HL-60 (cell line): ENCODE measurements around the gene P3H3.

Source experiments
- DNase-seq, 2 experiments: peaks; one replicate each; pipeline ENCODE4 v3.0.0-alpha.2; 2010 to 2020; ENCODE audit warnings: low read depth in 1 of 2, low spot score in 1 of 2
- H3K27ac ChIP-seq: fragments of 250-450 bp; sonication (Bioruptor Pico); replicated peaks from 2 replicates; pipeline ENCODE4 v1.5.1; 2020; ENCODE audit warnings: mild to moderate bottlenecking, moderate library complexity
- H3K27me3 ChIP-seq: fragments of 250-450 bp; sonication (Bioruptor Pico); 2 replicates; pipeline ENCODE4 v1.5.1; 2021; ENCODE audit warnings: mild to moderate bottlenecking, moderate library complexity; ENCODE audit not compliant: insufficient read depth, poor library complexity, severe bottlenecking
- H3K4me3 ChIP-seq: replicated peaks from 2 replicates; pipeline ENCODE4 v1.5.1; 2011; ENCODE audit warnings: mild to moderate bottlenecking, control low read depth, low read length; ENCODE audit not compliant: insufficient read depth
- CTCF ChIP-seq: IDR thresholded peaks from one replicate; pipeline ENCODE4 v1.5.1; 2011; ENCODE audit warnings: low read length, control low read depth, inconsistent platforms; ENCODE audit not compliant: insufficient read depth
- GABPA ChIP-seq: IDR thresholded peaks from 2 replicates; pipeline ENCODE4 v1.6.1; 2012; ENCODE audit warnings: low read depth
- POLR2AphosphoS5 ChIP-seq: IDR thresholded peaks from 2 replicates; pipeline ENCODE4 v1.6.1; 2012; ENCODE audit warnings: low read depth
- REST ChIP-seq: IDR thresholded peaks from 2 replicates; pipeline ENCODE4 v1.6.1; 2012; ENCODE audit warnings: low read depth; ENCODE audit not compliant: insufficient replicate concordance
- SPI1 ChIP-seq: IDR thresholded peaks from 2 replicates; pipeline ENCODE4 v1.6.1; 2012; ENCODE audit warnings: low read depth, mild to moderate bottlenecking, borderline replicate concordance

The P3H3 gene

DNA sequence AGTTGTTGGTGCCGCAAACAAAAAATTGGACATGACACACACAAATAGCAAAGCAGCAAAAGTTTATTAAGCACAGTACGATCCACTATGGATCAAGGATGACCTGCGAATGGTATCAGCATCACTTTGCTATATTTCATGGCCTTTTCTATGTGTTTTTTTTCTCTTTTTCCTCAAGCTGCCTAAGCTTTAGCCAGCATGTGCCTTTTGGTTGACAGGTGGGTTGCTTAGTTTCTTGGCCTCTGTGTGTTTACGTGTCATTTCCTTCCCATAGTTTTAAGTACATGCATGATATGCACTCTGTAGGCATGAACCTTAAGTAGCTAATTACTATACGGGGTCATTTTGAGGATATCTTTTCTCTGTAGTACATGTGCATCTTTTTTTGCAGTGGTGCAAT is 29.1 kb upstream of the P3H3 start:
- TF ChIP-seq POLR2AphosphoS5 (no peak), GABPA (no peak), REST (no peak), SPI1 (no peak), CTCF (no peak)
- Histone ChIP-seq H3K27ac (no peak overlapping the region), H3K27me3 (no peaks in the 10 kb centered on the region), H3K4me3 (no peak overlapping the region)
- no peak for DNase-seq

DNA sequence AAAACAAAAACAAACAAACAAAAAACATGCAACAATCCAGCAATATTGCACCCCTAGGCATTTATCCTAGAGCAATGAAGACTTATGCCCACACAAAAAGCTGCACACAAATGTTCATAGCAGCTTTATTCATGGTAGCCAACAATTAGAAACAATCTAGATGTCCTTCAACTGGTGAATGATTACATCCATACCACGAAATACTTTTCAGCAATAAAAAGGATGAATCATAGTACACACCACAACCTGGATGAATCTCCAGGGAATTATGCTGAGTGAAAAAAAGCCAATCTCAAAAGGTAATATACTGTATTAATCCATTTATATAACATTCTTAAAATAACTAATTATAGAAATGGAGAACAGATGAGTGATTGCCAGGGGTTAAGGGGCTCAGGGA is 21.0 kb upstream of the P3H3 start:
- no peak for TF ChIP-seq GABPA
- TF ChIP-seq REST, result no peak
- TF ChIP-seq SPI1, result no peak
- TF ChIP-seq POLR2AphosphoS5, result no peak
- TF ChIP-seq CTCF, result no peak

DNA sequence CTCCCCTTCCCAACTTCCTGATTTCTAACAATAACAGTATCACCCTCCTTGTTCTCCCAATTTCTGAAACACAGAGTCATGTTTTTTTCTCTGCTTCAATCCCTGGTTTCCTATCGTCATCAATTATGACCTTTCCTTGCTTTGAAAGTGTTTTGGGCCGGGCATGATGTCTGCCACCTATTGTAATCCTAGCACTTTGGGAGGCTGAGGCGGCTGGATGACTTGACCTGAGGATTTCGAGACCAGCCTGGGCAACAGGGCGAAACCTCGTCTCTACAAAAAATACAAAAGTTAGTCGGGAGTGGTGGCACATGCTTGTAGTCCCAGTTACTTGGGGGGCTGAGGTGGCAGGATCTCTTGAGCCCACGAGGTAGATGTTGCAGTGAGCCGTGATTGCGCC is 19.2 kb upstream of the P3H3 start:
- no peak overlapping the region for H3K27ac ChIP-seq
- TF ChIP-seq REST (no peak), POLR2AphosphoS5 (no peak), CTCF (no peak), SPI1 (no peak), GABPA (no peak)
- H3K4me3 ChIP-seq, result no peak overlapping the region
- DNase-seq, result no peak
- no peaks in the 10 kb centered on the region for H3K27me3 ChIP-seq

More for the DNA sequence above, 21.0 kb upstream of the P3H3 start:
- Histone ChIP-seq H3K27ac (no peak overlapping the region), H3K4me3 (no peak overlapping the region), H3K27me3 (no peaks in the 10 kb centered on the region)
- no peak for DNase-seq
